SK-N-SH (cell line): ENCODE measurements around the gene TRIM16. TPM values are rescaled to one million over a fixed set of nuclear protein-coding genes. Genes with fewer than 3 reads are reported as not detected.
"Not testable (repeated sequence)": the region's sequence is repeated elsewhere in the genome, so short reads cannot be mapped to it uniquely, and the experiment has no call there.

Source experiments
- CTCF ChIA-PET: fragments of 300-600, 350-600 bp; formaldehyde crosslinking; extraction: SDS; loops from one replicate; lab custom pipeline; 2021; lab: Yijun Ruan, JAX
- POLR2A ChIA-PET: fragments of 350-600 bp; sonication (Branson Sonifier 250); formaldehyde crosslinking; extraction: SDS; loops from one replicate; lab custom pipeline; 2020; ENCODE audit warnings: antibody characterized with exemption, inconsistent platforms; lab: Yijun Ruan, JAX
- DNase-seq: peaks from one replicate; pipeline ENCODE4 v3.0.0; 2012
- H2AFZ ChIP-seq: fragments of 200-600 bp; sonication (generic); 2 replicates; pipeline ENCODE4 v1.8.1; 2016; ENCODE audit warnings: antibody characterized with exemption, mild to moderate bottlenecking, low read depth
- H3F3A ChIP-seq: fragments of 200-600 bp; sonication (generic); replicated peaks from 2 replicates; pipeline ENCODE3; 2016; ENCODE audit warnings: antibody characterized with exemption, mild to moderate bottlenecking; ENCODE audit not compliant: insufficient read depth
- H3K27ac ChIP-seq, 2 experiments: fragments of 200-500 bp in 1 of 2; fragments of 200-600 bp in 1 of 2; sonication (Bioruptor generic) in 1 of 2; sonication (generic), shearing (Covaris generic) in 1 of 2; 2 replicates each; pipeline versions ENCODE4 v1.5.1 to v1.6.1; 2014 to 2016; ENCODE audit warnings: low read depth in 2 of 2, inconsistent platforms in 1 of 2, low read length in 1 of 2, mild to moderate bottlenecking in 1 of 2, mixed read lengths in 1 of 2
- H3K27me3 ChIP-seq: fragments of 200-600 bp; sonication (generic), shearing (Covaris generic); 2 replicates; pipeline ENCODE4 v1.6.1; 2016; ENCODE audit warnings: mixed run types; ENCODE audit not compliant: insufficient read depth
- H3K36me3 ChIP-seq, 2 experiments: fragments of 200-500 bp in 1 of 2; fragments of 200-600 bp in 1 of 2; sonication (Bioruptor generic) in 1 of 2; sonication (generic) in 1 of 2; replicated peaks in 1 of 2; 2 replicates each; pipeline versions ENCODE3 to v1.5.1; 2014 to 2016; ENCODE audit warnings: low read length in 1 of 2, mild to moderate bottlenecking in 1 of 2; ENCODE audit not compliant: insufficient read depth in 2 of 2, control insufficient read depth in 1 of 2
- H3K4me1 ChIP-seq, 2 experiments: fragments of 200-500 bp in 1 of 2; fragments of 200-600 bp in 1 of 2; sonication (Bioruptor generic) in 1 of 2; sonication (generic), shearing (Covaris generic) in 1 of 2; 2 replicates each; pipeline versions ENCODE4 v1.5.1 to v1.6.1; 2014 to 2016; ENCODE audit warnings: low read depth in 1 of 2, low read length in 1 of 2, mixed run types in 1 of 2; ENCODE audit not compliant: insufficient read depth in 2 of 2, control insufficient read depth in 1 of 2
- H3K4me2 ChIP-seq: fragments of 200-600 bp; sonication (generic), shearing (Covaris generic); 2 replicates; pipeline ENCODE4 v1.6.1; 2017; ENCODE audit warnings: mixed run types
- H3K4me3 ChIP-seq, 2 experiments: fragments of 200-500 bp in 1 of 2; fragments of 200-600 bp in 1 of 2; sonication (Bioruptor generic) in 1 of 2; sonication (generic), shearing (Covaris generic) in 1 of 2; 2 replicates each; pipeline versions ENCODE4 v1.5.1 to v1.8.1; 2014 to 2016; ENCODE audit warnings: low read depth in 2 of 2, inconsistent platforms in 1 of 2, low read length in 1 of 2, mild to moderate bottlenecking in 1 of 2, mixed read lengths in 1 of 2, moderate library complexity in 1 of 2
- H3K79me2 ChIP-seq: fragments of 200-600 bp; sonication (generic); 2 replicates; pipeline ENCODE4 v1.8.1; 2017; ENCODE audit warnings: mild to moderate bottlenecking; ENCODE audit not compliant: insufficient read depth
- H3K9ac ChIP-seq: fragments of 200-600 bp; sonication (generic); 2 replicates; pipeline ENCODE4 v1.6.1; 2017; ENCODE audit warnings: mixed run types
- H3K9me2 ChIP-seq: fragments of 200-600 bp; sonication (generic); 2 replicates; pipeline ENCODE4 v1.6.1; 2017; ENCODE audit warnings: mixed run types
- H3K9me3 ChIP-seq: fragments of 200-600 bp; sonication (generic); 2 replicates; pipeline ENCODE4 v1.6.1; 2017; ENCODE audit warnings: mixed run types, mild to moderate bottlenecking, moderate library complexity
- H4K20me1 ChIP-seq: fragments of 200-600 bp; sonication (generic); 2 replicates; pipeline ENCODE4 v1.6.1; 2017; ENCODE audit warnings: mild to moderate bottlenecking, mixed run types; ENCODE audit not compliant: insufficient read depth
- WGBS: methylation state at CpG from one replicate; pipeline ENCODE4 v1.1.6; 2017; ENCODE audit warnings: low lambda C conversion rate; 5-methylcytosine and 5-hydroxymethylcytosine counted together
- polyA plus RNA-seq, 3 experiments: library from polyadenylated mRNA; depleted of rRNA; stranded (reverse); fragments of >200 nt; gene quantifications; 2 replicates each; pipeline ENCODE4 v1.2.3, GENCODE V29; 2012
- small RNA-seq, 7 experiments: library from RNA; depleted of rRNA; stranded (forward); fragments of <200 nt; gene quantifications; one replicate each; pipeline ENCODE3, GENCODE V24; 2012

Gene TRIM16
- polyA plus RNA-seq, 1 of the 3 experiments (the other 2 are of a cell fraction): 24.8 TPM

DNA sequence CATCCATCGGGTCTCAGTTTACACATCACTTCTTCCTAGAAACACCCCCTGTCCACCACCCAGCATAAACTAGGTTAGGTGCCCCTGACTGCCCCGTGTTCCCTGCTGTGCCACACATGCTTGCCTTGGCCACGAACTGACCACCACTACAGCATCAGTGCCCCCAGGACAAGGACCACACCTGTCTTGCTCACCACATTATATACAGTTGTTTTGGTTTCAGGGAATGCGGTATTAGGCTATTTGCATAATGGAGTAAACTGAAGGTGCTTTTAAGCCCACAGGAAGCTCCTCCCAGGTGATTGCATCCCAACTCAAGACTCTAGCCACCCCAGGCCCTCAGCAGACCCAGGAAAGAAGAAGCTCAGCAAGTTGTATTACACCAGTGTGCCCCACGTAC lies 100.8 kb downstream of the TRIM16 start:
- H4K20me1 ChIP-seq, POLR2A ChIA-PET, H3K36me3 ChIP-seq, H3K4me3 ChIP-seq, CTCF ChIA-PET, H3K79me2 ChIP-seq, H3K9me3 ChIP-seq, H3K4me1 ChIP-seq, H2AFZ ChIP-seq, H3K27ac ChIP-seq, H3K27me3 ChIP-seq, DNase-seq, H3K4me2 ChIP-seq, H3K9me2 ChIP-seq, H3F3A ChIP-seq, H3K9ac ChIP-seq: not testable (repeated sequence)
- WGBS: 70% methylated on average over 2 of the region's 5 CpGs

GRCh38 chr17:15581462-15581861 lies 102.6 kb downstream of the TRIM16 start:
- H3K4me1 ChIP-seq, POLR2A ChIA-PET, H3K27ac ChIP-seq, H3K79me2 ChIP-seq, CTCF ChIA-PET, H3K9ac ChIP-seq, H3F3A ChIP-seq, H3K27me3 ChIP-seq, H3K9me3 ChIP-seq, H3K4me2 ChIP-seq, DNase-seq, H3K9me2 ChIP-seq, H2AFZ ChIP-seq, H3K36me3 ChIP-seq, H3K4me3 ChIP-seq, H4K20me1 ChIP-seq: not testable (repeated sequence)
- 93% methylated on average over 2 of the region's 4 CpGs for WGBS

Small RNAs within 50 kb of the gene (small RNA-seq; reads per million reads assigned to genes)
- 0 reads per million in 7 experiments for gene AC005838.1
- 0 reads per million in 7 experiments for gene ZNF29P

Other genes with a start within 250 kb of the TRIM16 start
- gene CDRT4, start 216.7 kb downstream of the TRIM16 start, polyA plus RNA-seq (2012; rRNA removed): 3.8 and 4.6 TPM in 2 replicates
- gene TVP23C, start 120.8 kb downstream of the TRIM16 start, polyA plus RNA-seq (2012; rRNA removed): 4.7 and 5.0 TPM in 2 replicates
- 0.46 and 1.7 TPM in 2 replicates for gene FBXW10B, start 64.6 kb downstream of the TRIM16 start, polyA plus RNA-seq (2012; rRNA removed)
- gene ZNF286A, start 15.4 kb upstream of the TRIM16 start, polyA plus RNA-seq (2012; rRNA removed): 16.5 and 17.1 TPM in 2 replicates
- not detected in 2 replicates for gene TBC1D26, start 48.0 kb upstream of the TRIM16 start, polyA plus RNA-seq (2012; rRNA removed)